ENCODE data around the gene CACNB3.

The CACNB3 gene

DNA sequence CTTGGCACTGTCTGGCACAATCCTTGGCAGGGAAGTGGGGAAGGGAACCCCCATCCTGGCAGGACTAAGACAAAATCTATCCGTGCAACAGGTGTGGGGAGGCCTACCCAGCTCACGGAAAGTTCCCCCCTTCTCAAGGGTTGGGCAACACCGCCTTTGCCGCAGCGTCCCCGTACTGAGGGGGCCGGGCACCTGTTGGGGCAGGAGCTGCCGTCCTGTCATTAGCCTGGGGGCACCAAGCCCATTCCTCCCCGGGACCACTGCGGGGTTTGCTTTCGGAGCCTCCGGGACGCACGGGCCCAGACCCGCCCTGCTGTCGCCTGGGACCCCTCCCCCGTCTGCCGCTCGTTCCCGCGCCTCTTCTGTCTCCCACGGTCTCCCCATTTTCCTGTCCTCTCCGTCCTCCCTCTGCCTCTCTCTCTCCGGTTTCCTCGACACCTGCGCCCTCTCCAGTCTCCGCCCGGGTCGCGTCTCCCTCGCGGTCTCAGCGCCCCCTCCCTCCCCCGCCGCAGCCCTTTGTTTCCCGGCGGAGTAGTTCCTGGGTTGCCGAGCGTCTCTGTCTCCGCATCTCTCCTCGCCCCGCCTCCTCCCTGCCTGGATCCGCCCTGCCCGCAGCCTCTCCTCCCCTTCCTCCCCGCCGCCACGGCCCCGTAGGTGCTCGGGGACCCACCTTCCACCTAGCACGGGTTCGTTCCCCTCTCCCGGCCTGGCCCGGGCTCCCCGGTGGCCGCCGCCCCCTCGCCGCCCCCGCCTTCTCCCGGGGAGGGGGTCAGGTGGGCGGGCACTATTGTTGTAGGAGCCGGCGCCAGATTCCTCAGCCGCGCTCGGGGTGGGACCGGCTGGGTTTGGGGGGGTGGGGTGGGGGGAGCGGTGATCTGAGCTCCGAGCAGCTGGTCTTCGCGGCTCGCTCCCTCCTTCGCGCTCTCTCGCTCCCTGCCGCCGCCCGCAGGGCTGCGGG is at the start of gene CACNB3:
Gene CACNB3 (plus strand): TSS at position 624 of the 958 bp plus-strand sequence. CDS start 434 bp downstream, outside the sequence.
- no peaks in the 10 kb centered on the region for H3K9me3 Mint-ChIP-seq
- H3K27me3 Mint-ChIP-seq (ENCODE audit: low read depth), result peaks cover 35% of the 10 kb centered on the region
- H3K4me3 Mint-ChIP-seq, result peak within 1 kb of the TSS; percentile 88
- peak within 1 kb of the TSS; percentile 17 for H3K27ac Mint-ChIP-seq
- peak; percentile 78 for DNase-seq (ENCODE audit: low spot score)
- no peaks in the 10 kb centered on the region for H3K36me3 Mint-ChIP-seq (ENCODE audit: low read depth)
- H3K4me1 Mint-ChIP-seq (ENCODE audit: low read depth), result peaks cover 20% of the 10 kb centered on the region

DNA sequence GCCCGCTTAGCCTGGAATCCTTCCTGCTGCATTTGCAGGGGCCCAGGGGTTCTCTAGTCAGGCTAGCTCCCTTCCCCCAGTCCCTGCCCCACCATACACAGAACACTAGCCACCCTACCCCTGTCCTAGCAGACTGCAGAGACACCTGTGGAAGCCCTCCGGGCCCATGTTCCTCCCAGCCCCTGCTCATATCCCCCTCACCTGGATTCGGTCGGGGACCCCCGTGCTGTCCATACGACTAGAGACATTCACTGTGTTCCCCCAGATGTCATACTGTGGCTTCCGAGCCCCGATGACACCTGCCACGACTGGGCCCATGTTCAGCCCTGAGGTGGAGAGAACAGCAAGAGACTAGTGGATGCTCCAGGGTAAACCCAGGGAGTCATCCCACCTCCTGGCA is 49.6 kb upstream of the CACNB3 start:
- peaks cover 20% of the 10 kb centered on the region for H3K4me1 Mint-ChIP-seq (ENCODE audit: low read depth)
- DNase-seq (ENCODE audit: low spot score), result no peak
- no peaks in the 10 kb centered on the region for H3K9me3 Mint-ChIP-seq
- H3K36me3 Mint-ChIP-seq (ENCODE audit: low read depth), result no peaks in the 10 kb centered on the region
- no peaks in the 10 kb centered on the region for H3K27me3 Mint-ChIP-seq (ENCODE audit: low read depth)
- no peak overlapping the region for H3K27ac Mint-ChIP-seq
- no peak overlapping the region for H3K4me3 Mint-ChIP-seq

DNA sequence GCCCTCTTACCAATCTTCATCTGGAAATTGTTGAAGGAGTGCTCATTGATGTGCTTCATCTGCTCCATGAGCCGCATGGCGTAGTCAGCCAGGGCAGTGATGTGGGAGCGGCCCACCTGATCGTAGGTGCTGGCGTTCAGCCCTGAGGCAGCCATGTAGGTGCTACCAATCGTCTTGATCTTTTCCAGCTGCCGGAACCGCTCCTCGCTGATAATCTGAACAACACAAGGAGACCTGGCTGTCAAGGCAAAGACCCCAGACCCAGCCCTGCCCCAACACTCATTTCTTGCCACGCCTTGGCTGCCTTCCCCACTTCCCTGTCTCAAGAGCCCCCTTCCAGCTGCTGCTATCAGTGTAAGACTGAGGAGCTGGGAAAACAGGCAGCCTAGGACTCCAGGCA is 47.5 kb upstream of the CACNB3 start:
- Mint-ChIP-seq H3K36me3 (ENCODE audit: low read depth) (no peaks in the 10 kb centered on the region), H3K27me3 (ENCODE audit: low read depth) (no peaks in the 10 kb centered on the region), H3K4me1 (ENCODE audit: low read depth) (peaks cover 15% of the 10 kb centered on the region), H3K9me3 (no peaks in the 10 kb centered on the region), H3K4me3 (no peak overlapping the region), H3K27ac (no peak overlapping the region)
- DNase-seq (ENCODE audit: low spot score), result no peak

DNA sequence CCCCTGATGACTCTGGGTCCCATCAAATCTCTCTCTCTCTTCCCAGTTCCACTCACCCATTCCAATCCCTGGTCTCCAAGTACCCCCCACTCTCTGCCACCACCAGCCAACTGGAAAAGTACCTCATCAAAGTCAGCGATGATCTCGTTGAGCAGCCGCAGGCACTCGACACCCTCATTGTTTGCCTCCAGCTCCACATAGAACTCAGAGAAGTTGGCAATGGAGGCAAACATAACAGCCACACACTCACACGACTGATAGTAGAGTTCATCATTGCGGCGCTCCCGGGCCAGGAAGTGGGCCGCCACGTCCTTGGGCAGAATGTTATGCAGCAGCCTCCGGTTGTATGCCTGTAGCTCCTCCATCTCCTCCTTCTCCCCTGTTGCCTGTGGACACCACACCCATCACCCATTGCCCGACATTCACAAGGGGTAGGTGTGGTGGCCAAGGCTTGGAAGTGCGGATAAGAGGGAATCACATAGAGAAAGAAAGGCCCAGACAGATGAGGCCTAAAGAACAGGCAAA is 46.6 kb upstream of the CACNB3 start:
- DNase-seq (ENCODE audit: low spot score), result no peak
- H3K27me3 Mint-ChIP-seq (ENCODE audit: low read depth), result no peaks in the 10 kb centered on the region
- no peaks in the 10 kb centered on the region for H3K9me3 Mint-ChIP-seq
- H3K4me3 Mint-ChIP-seq, result no peak overlapping the region
- H3K36me3 Mint-ChIP-seq (ENCODE audit: low read depth), result no peaks in the 10 kb centered on the region
- H3K27ac Mint-ChIP-seq, result no peak overlapping the region
- H3K4me1 Mint-ChIP-seq (ENCODE audit: low read depth), result peaks cover 7% of the 10 kb centered on the region

DNA sequence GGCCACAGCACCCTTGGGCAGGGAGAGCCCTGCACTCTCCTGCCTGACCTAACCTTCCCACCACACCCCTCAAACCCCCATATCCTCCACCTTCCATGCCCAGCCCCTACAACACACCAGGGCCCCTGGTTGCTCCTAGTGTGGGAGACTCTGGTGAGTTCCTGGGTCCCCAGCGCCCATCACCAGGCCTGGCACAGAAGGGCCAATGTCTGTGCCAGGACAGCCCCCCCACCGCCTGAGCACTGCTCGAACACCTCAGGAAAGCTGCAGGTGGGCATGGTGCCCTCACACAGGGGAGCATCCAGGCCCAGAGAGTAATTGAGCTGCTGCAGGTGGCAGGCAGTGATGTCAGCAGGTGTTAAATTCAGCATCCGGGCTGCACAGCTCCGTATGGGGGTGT is 44.6 kb upstream of the CACNB3 start:
- Mint-ChIP-seq H3K4me1 (ENCODE audit: low read depth) (peaks cover 6% of the 10 kb centered on the region), H3K36me3 (ENCODE audit: low read depth) (no peaks in the 10 kb centered on the region), H3K9me3 (no peaks in the 10 kb centered on the region), H3K4me3 (no peak overlapping the region), H3K27ac (no peak overlapping the region), H3K27me3 (ENCODE audit: low read depth) (no peaks in the 10 kb centered on the region)
- no peak for DNase-seq (ENCODE audit: low spot score)

DNA sequence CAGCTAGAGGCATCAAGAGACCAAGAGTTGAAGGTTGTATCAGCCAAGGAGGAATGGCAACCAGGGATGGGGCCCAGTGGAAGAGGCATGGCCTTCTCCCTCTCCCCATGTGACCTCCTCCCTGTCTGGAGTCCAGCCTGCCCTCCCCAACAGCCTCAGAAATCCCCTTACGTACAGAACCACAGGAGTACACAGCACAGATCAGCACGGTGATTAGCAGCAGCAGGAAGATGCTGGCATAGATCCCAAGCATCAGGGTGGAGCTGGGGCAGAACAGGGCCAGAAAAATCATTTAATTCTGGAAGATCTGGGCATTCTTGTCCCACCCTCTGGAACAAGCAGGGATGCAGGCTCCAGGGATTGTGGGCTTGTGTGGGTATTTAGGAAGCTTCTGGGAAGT is 43.8 kb upstream of the CACNB3 start:
- Mint-ChIP-seq H3K36me3 (ENCODE audit: low read depth) (no peaks in the 10 kb centered on the region), H3K4me3 (no peak overlapping the region), H3K4me1 (ENCODE audit: low read depth) (peaks cover 6% of the 10 kb centered on the region), H3K27me3 (ENCODE audit: low read depth) (no peaks in the 10 kb centered on the region), H3K9me3 (no peaks in the 10 kb centered on the region), H3K27ac (no peak overlapping the region)
- DNase-seq (ENCODE audit: low spot score), result no peak

DNA sequence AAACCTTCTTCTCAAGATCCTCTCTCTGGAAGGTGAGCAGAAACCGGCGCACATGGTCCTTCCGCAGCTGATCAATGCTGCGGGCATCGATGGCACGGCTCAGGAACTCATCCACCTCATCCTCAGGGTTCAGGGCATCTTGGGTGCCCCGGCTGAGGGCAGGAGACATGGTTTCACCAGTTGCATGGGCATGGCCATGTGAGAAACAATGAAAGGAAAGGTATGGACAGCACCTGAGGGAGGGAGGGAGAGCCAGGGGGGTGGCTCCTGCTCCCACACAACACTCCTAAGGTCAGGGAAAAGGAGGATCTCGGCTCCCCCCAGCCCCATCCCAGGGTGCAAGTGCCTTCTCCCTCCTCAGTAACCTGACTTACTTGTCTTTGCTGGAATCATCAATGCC is 43.0 kb upstream of the CACNB3 start:
- no peaks in the 10 kb centered on the region for H3K9me3 Mint-ChIP-seq
- DNase-seq (ENCODE audit: low spot score), result no peak
- no peaks in the 10 kb centered on the region for H3K27me3 Mint-ChIP-seq (ENCODE audit: low read depth)
- no peaks in the 10 kb centered on the region for H3K36me3 Mint-ChIP-seq (ENCODE audit: low read depth)
- H3K27ac Mint-ChIP-seq, result no peak overlapping the region
- no peak overlapping the region for H3K4me3 Mint-ChIP-seq
- H3K4me1 Mint-ChIP-seq (ENCODE audit: low read depth), result peaks cover 6% of the 10 kb centered on the region

DNA sequence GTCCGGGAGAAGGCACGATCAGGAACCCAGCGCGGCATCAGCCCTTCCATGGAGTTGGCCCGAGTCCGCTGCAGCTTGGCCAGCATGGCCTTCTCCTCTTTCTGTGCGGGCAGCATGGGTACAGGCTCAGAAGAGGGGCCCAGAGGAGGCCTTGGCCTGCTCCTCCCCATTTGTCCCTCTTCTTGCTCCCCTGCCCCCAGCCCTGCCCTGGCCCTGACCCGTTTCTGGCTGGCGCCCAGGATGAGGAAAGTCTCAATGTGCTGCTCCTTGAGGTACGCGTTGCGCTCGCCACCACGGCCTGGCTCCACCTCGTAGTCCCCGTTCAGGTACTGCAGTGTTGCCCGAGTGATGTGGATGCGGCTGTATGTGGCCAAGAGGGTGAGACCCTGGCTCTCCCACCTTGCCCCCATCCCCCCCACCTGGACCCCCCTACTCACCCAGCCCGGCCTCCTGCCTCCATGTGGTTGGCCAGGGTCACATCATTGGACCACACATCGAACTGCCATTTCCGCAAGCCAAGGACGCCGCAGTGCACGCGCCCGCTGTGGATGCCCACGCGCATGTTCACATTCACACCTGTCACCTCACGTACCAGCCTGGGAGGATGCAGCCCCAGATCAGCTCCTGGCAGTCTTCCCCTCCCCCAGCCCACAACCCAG is 42.2 kb upstream of the CACNB3 start:
- no peak overlapping the region for H3K27ac Mint-ChIP-seq
- no peaks in the 10 kb centered on the region for H3K27me3 Mint-ChIP-seq (ENCODE audit: low read depth)
- no peaks in the 10 kb centered on the region for H3K36me3 Mint-ChIP-seq (ENCODE audit: low read depth)
- H3K9me3 Mint-ChIP-seq, result no peaks in the 10 kb centered on the region
- H3K4me3 Mint-ChIP-seq, result no peak overlapping the region
- no peak for DNase-seq (ENCODE audit: low spot score)
- peaks cover 6% of the 10 kb centered on the region for H3K4me1 Mint-ChIP-seq (ENCODE audit: low read depth)

DNA sequence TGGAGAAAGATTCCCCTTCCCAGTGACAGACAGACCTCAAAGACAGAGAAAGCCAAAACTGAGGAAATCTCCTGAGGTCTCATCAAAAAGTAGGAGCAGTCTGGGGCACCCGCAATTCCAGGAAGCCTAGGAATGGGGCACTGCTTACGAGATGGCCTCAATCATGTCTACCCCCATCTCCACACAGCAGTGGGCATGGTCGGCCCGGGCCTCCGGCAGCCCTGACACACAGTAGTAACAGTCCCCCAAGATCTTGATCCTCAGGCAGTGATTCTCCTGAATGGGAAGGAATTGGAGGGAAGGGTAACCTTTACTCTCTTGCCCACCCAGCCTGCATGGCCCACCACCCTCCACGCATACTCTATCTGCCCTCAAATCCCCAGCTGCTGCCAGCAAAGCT is 41.3 kb upstream of the CACNB3 start:
- H3K4me1 Mint-ChIP-seq (ENCODE audit: low read depth), result peaks cover 4% of the 10 kb centered on the region
- no peak overlapping the region for H3K27ac Mint-ChIP-seq
- H3K9me3 Mint-ChIP-seq, result no peaks in the 10 kb centered on the region
- H3K4me3 Mint-ChIP-seq, result no peak overlapping the region
- DNase-seq (ENCODE audit: low spot score), result no peak
- no peaks in the 10 kb centered on the region for H3K27me3 Mint-ChIP-seq (ENCODE audit: low read depth)
- no peaks in the 10 kb centered on the region for H3K36me3 Mint-ChIP-seq (ENCODE audit: low read depth)

DNA sequence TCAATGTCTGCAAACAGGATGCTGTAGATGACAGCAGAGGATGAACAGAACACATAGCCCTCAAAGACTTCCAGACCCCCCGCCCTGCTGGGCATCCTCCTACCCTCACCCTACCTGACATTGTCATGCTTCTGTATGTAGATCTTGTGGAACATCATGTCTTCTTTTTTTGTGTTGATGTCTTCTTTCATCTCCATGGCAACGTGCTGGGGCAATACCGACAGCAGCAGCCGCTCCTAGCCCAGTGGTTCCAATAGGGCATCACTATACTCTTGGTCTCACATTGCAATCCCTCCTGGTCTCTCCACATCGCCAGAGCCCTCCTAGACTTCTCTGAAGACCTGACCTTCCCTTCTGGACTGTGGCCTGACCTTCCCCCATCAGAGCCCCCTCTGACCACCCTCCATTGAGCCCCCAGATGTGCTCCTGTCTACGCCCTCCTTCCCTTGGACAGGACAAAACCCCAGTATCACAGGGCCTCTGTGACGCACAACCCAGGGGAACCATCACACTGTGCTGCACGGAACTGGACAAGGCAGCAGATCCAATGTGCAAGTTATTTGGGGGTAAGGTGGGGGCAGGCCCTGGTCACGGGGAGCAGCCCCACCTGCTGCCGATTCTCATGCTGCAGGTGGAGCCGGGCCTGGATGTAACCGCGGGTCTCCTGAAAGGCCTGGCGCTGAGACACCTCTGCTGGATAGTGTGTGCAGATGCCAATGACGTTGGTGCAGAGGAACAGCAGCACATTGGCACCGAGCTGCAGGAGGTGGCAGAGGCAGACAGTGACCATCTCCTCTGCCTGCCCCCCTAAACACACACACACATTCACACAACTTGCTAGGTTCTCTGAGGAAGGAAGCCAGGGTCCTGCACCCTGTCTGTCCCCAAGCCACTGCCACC is 40.5 kb upstream of the CACNB3 start:
- H3K36me3 Mint-ChIP-seq (ENCODE audit: low read depth), result no peaks in the 10 kb centered on the region
- H3K27me3 Mint-ChIP-seq (ENCODE audit: low read depth), result no peaks in the 10 kb centered on the region
- no peak overlapping the region for H3K4me3 Mint-ChIP-seq
- H3K4me1 Mint-ChIP-seq (ENCODE audit: low read depth), result peaks cover 4% of the 10 kb centered on the region
- no peak overlapping the region for H3K27ac Mint-ChIP-seq
- no peaks in the 10 kb centered on the region for H3K9me3 Mint-ChIP-seq
- no peak for DNase-seq (ENCODE audit: low spot score)

DNA sequence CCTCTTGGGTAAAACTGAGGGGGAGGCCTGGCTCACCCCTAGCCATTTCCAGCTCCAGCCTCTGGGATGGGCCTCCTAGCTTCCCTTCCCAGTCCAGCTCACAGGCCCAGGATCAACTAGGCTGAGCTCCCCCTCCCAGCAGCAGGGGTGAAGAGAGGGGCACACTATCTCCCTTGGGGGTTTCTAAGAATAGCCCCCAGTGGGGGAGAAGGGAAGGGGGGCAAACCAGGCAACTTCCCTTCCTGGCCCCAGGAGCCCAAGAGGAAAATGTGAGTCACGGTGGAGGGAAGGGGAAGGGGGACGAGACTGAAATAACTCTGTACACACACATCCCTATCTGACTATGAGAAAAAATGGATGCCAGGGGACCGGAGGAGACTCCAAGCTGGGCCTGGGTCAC is 38.4 kb upstream of the CACNB3 start:
- no peak for DNase-seq (ENCODE audit: low spot score)
- no peak overlapping the region for H3K27ac Mint-ChIP-seq
- no peak overlapping the region for H3K4me3 Mint-ChIP-seq
- H3K36me3 Mint-ChIP-seq (ENCODE audit: low read depth), result no peaks in the 10 kb centered on the region
- H3K9me3 Mint-ChIP-seq, result no peaks in the 10 kb centered on the region
- H3K27me3 Mint-ChIP-seq (ENCODE audit: low read depth), result peaks cover 4% of the 10 kb centered on the region
- no peaks in the 10 kb centered on the region for H3K4me1 Mint-ChIP-seq (ENCODE audit: low read depth)

DNA sequence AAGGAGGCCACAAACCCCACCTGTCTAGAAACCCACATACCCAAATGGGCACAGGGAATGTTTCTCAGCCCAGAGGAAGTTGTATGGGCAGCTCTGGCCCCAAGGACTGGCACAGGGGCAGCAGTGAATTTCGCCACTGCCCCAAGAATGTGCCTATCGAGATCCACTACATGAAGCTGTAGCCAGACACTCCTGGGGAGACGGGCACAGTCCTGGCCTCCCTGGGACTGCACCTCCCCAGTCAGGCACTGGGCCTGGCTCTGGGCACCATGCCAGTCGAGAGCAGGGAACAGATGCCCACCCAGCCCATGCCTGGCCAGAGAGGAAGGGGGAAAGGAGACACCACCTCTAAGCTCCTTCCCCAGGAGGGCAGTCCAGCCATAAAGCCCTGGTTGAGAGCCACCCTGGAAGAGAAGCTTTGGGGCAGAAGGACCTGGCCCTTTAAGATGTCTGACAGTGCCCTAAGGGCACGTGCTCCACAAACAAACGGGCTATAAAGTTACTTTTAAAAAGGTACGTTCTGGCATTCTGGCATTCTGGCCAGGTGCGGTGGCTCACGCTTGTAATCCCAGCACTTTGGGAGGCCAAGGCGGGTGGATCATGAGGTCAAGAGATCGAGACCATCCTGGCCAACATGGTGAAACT is 37.8 kb upstream of the CACNB3 start:
- Mint-ChIP-seq H3K4me3 (no peak overlapping the region), H3K36me3 (ENCODE audit: low read depth) (no peaks in the 10 kb centered on the region), H3K9me3 (no peaks in the 10 kb centered on the region), H3K27ac (no peak overlapping the region), H3K27me3 (ENCODE audit: low read depth) (peaks cover 8% of the 10 kb centered on the region), H3K4me1 (ENCODE audit: low read depth) (no peaks in the 10 kb centered on the region)
- no peak for DNase-seq (ENCODE audit: low spot score)

DNA sequence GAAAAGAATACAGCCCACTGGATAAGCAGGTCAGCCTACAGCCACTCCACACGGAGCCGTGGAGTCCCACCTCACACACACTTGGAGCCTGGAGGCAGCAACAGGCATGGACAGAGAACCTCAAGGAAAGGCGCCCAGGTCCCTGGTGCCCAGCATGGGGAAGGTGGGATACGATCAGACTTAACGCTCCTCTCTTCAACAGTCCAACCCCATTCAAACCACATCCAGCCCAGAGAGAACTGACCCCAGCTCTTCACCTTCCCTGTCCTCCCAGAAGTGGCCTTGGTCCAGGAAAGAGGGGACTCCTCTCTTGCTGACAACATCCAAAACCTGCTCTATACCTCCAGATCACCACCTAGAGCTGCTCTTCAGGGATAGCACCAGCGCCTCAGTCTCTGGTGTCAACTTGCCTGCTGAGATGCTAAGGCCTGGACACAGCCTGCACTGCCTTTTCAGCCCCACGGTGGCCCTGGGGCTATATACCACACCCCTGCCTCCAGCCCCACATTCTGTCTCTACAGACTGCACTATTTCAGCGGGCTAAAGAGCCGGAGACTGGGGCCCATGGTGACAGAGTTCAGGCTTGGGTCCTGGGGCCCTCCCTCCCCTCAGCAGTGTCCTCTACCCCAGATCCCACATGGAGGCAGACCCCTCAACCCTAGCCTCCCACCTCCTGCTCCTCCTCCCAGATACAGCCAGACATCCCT is 36.4 kb upstream of the CACNB3 start:
- Mint-ChIP-seq H3K9me3 (no peaks in the 10 kb centered on the region), H3K4me3 (no peak overlapping the region), H3K4me1 (ENCODE audit: low read depth) (no peaks in the 10 kb centered on the region), H3K27me3 (ENCODE audit: low read depth) (peaks cover 21% of the 10 kb centered on the region), H3K27ac (no peak overlapping the region), H3K36me3 (ENCODE audit: low read depth) (no peaks in the 10 kb centered on the region)
- DNase-seq (ENCODE audit: low spot score), result no peak

Measured in T-helper 2 cell treated with Interferon-gamma antibody and Interleukin-4, amounts not matched to agents 5 μg/mL and 100 μg/mL, for 36 hours (primary cell).